ENCODE results near the gene SCYL2. TPM values are rescaled to one million over a fixed set of nuclear protein-coding genes. Genes with fewer than 3 reads are reported as not detected.
"Not testable (repeated sequence)": the region's sequence is repeated elsewhere in the genome, so short reads cannot be mapped to it uniquely, and the experiment has no call there.

The SCYL2 gene
- total and polyA plus RNA-seq, 2 donors: 22.2 to 88.5 TPM

GRCh38 chr12:100317371-100317770 is 50.4 kb downstream of the SCYL2 start:
- DNase-seq (ENCODE audit: extremely low spot score): no peak
- peaks cover 10% of the 10 kb centered on the region for H3K36me3 ChIP-seq (ENCODE audit: insufficient read depth)
- WGBS: 96% methylated on average over 2 of the region's 2 CpGs
- no peak overlapping the region for H3K4me3 ChIP-seq (ENCODE audit: low read depth, low read length)
- H3K27ac ChIP-seq (ENCODE audit: low read depth): no peak overlapping the region
- no peaks in the 10 kb centered on the region for H3K4me1 ChIP-seq (ENCODE audit: insufficient read depth)

GRCh38 chr12:100324498-100324897 is 57.5 kb downstream of the SCYL2 start:
- Histone ChIP-seq H3K36me3 (ENCODE audit: insufficient read depth) (peaks cover 5% of the 10 kb centered on the region), H3K27ac (ENCODE audit: low read depth) (no peak overlapping the region), H3K4me1 (ENCODE audit: insufficient read depth) (no peaks in the 10 kb centered on the region), H3K4me3 (ENCODE audit: low read depth, low read length) (no peak overlapping the region)
- no peak for DNase-seq (ENCODE audit: extremely low spot score)

GRCh38 chr12:100326208-100326607 is 59.2 kb downstream of the SCYL2 start:
- Histone ChIP-seq H3K36me3 (ENCODE audit: insufficient read depth) (peaks cover 4% of the 10 kb centered on the region), H3K4me1 (ENCODE audit: insufficient read depth) (no peaks in the 10 kb centered on the region), H3K27ac (ENCODE audit: low read depth) (no peak overlapping the region), H3K4me3 (ENCODE audit: low read depth, low read length) (no peak overlapping the region)
- no peak for DNase-seq (ENCODE audit: extremely low spot score)

- WGBS: 94% methylated on average over 2 of the region's 2 CpGs
- no peak overlapping the region for H3K27ac ChIP-seq (ENCODE audit: low read depth)
- H3K36me3 ChIP-seq (ENCODE audit: insufficient read depth): peaks cover 2% of the 10 kb centered on the region
- H3K4me1 ChIP-seq (ENCODE audit: insufficient read depth): no peaks in the 10 kb centered on the region
- H3K4me3 ChIP-seq (ENCODE audit: low read depth, low read length): no peak overlapping the region
- DNase-seq (ENCODE audit: extremely low spot score): no peak
Observed at GRCh38 chr12:100329800-100330199, 62.8 kb downstream of the SCYL2 start.

- 92% methylated on average over 1 of the region's 1 CpG for WGBS
- H3K27ac ChIP-seq (ENCODE audit: low read depth): no peak overlapping the region
- H3K36me3 ChIP-seq (ENCODE audit: insufficient read depth): peaks cover 4% of the 10 kb centered on the region
- H3K4me3 ChIP-seq (ENCODE audit: low read depth, low read length): no peak overlapping the region
- DNase-seq (ENCODE audit: extremely low spot score): no peak
- H3K4me1 ChIP-seq (ENCODE audit: insufficient read depth): no peaks in the 10 kb centered on the region
Observed at GRCh38 chr12:100331871-100332270, 64.9 kb downstream of the SCYL2 start.

GRCh38 chr12:100332852-100333251 is 65.9 kb downstream of the SCYL2 start:
- no peaks in the 10 kb centered on the region for H3K4me1 ChIP-seq (ENCODE audit: insufficient read depth)
- WGBS: 87% methylated on average over 2 of the region's 2 CpGs
- peaks cover 4% of the 10 kb centered on the region for H3K36me3 ChIP-seq (ENCODE audit: insufficient read depth)
- no peak overlapping the region for H3K27ac ChIP-seq (ENCODE audit: low read depth)
- H3K4me3 ChIP-seq (ENCODE audit: low read depth, low read length): no peak overlapping the region
- no peak for DNase-seq (ENCODE audit: extremely low spot score)

- no peak overlapping the region for H3K4me3 ChIP-seq (ENCODE audit: low read depth, low read length)
- H3K4me1 ChIP-seq (ENCODE audit: insufficient read depth): no peaks in the 10 kb centered on the region
- 87% methylated on average over 3 of the region's 3 CpGs for WGBS
- H3K36me3 ChIP-seq (ENCODE audit: insufficient read depth): peaks cover 2% of the 10 kb centered on the region
- no peak overlapping the region for H3K27ac ChIP-seq (ENCODE audit: low read depth)
- DNase-seq (ENCODE audit: extremely low spot score): no peak
Observed at GRCh38 chr12:100337299-100337698, 70.3 kb downstream of the SCYL2 start.

- DNase-seq (ENCODE audit: extremely low spot score): no peak
- Histone ChIP-seq H3K27ac (ENCODE audit: low read depth) (no peak overlapping the region), H3K4me3 (ENCODE audit: low read depth, low read length) (no peak overlapping the region), H3K4me1 (ENCODE audit: insufficient read depth) (no peaks in the 10 kb centered on the region), H3K36me3 (ENCODE audit: insufficient read depth) (peaks cover 2% of the 10 kb centered on the region)
Observed at GRCh38 chr12:100337727-100338126, 70.8 kb downstream of the SCYL2 start.

GRCh38 chr12:100339071-100339470 is 72.1 kb downstream of the SCYL2 start:
- Histone ChIP-seq H3K36me3 (ENCODE audit: insufficient read depth) (peaks cover 2% of the 10 kb centered on the region), H3K4me3 (ENCODE audit: low read depth, low read length) (no peak overlapping the region), H3K27ac (ENCODE audit: low read depth) (no peak overlapping the region), H3K4me1 (ENCODE audit: insufficient read depth) (no peaks in the 10 kb centered on the region)
- no peak for DNase-seq (ENCODE audit: extremely low spot score)

- DNase-seq (ENCODE audit: extremely low spot score); H3K4me1 ChIP-seq (ENCODE audit: insufficient read depth); H3K4me3 ChIP-seq (ENCODE audit: low read depth, low read length); H3K27ac ChIP-seq (ENCODE audit: low read depth); H3K36me3 ChIP-seq (ENCODE audit: insufficient read depth): not testable (repeated sequence)
- 95% methylated on average over 2 of the region's 2 CpGs for WGBS
Observed at GRCh38 chr12:100342897-100343296, 75.9 kb downstream of the SCYL2 start.

- H3K36me3 ChIP-seq (ENCODE audit: insufficient read depth); H3K27ac ChIP-seq (ENCODE audit: low read depth); DNase-seq (ENCODE audit: extremely low spot score); H3K4me1 ChIP-seq (ENCODE audit: insufficient read depth); H3K4me3 ChIP-seq (ENCODE audit: low read depth, low read length): not testable (repeated sequence)
- WGBS: 93% methylated on average over 18 of the region's 18 CpGs
Observed at GRCh38 chr12:100344351-100344750, 77.4 kb downstream of the SCYL2 start.

GRCh38 chr12:100345020-100345767 is 78.2 kb downstream of the SCYL2 start:
- Histone ChIP-seq H3K36me3 (ENCODE audit: insufficient read depth) (no peaks in the 10 kb centered on the region), H3K4me3 (ENCODE audit: low read depth, low read length) (no peak overlapping the region), H3K4me1 (ENCODE audit: insufficient read depth) (no peaks in the 10 kb centered on the region), H3K27ac (ENCODE audit: low read depth) (no peak overlapping the region)
- DNase-seq (ENCODE audit: extremely low spot score): no peak
- WGBS: 69% methylated on average over 1 of the region's 1 CpG

- Histone ChIP-seq H3K36me3 (ENCODE audit: insufficient read depth) (no peaks in the 10 kb centered on the region), H3K4me3 (ENCODE audit: low read depth, low read length) (no peak overlapping the region), H3K4me1 (ENCODE audit: insufficient read depth) (no peaks in the 10 kb centered on the region), H3K27ac (ENCODE audit: low read depth) (no peak overlapping the region)
- WGBS: 73% methylated on average over 3 of the region's 3 CpGs
- no peak for DNase-seq (ENCODE audit: extremely low spot score)
Observed at GRCh38 chr12:100346660-100347059, 79.7 kb downstream of the SCYL2 start.

- 74% methylated on average over 7 of the region's 7 CpGs for WGBS
- no peak overlapping the region for H3K4me3 ChIP-seq (ENCODE audit: low read depth, low read length)
- no peaks in the 10 kb centered on the region for H3K36me3 ChIP-seq (ENCODE audit: insufficient read depth)
- H3K4me1 ChIP-seq (ENCODE audit: insufficient read depth): no peaks in the 10 kb centered on the region
- H3K27ac ChIP-seq (ENCODE audit: low read depth): no peak overlapping the region
- DNase-seq (ENCODE audit: extremely low spot score): no peak
Observed at GRCh38 chr12:100348657-100349454, 81.9 kb downstream of the SCYL2 start.

All from urinary bladder (tissue), 4 donors.